T-helper 1 cell treated with Interleukin-12 subunit alpha and Interleukin-12 subunit beta and Interleukin-4 antibody, amounts not matched to agents 30 ng/mL and 1 ng/mL, for 36 hours (primary cell): ENCODE data around the gene GCLM. TPM values are rescaled to one million over a fixed set of nuclear protein-coding genes. Genes with fewer than 3 reads are reported as not detected.
"Not testable (repeated sequence)": the region's sequence is repeated elsewhere in the genome, so short reads cannot be mapped to it uniquely, and the experiment has no call there.

Experiments used
- intact Hi-C: fragments of 100-400 bp; cut with micrococcal nuclease; formaldehyde crosslinking; loops from one replicate; pipeline ENCODE4 v1.15.1; 2024
- total RNA-seq: library from RNA; stranded (reverse); gene quantifications from 2 replicates; pipeline ENCODE4 v1.2.3, GENCODE V29; 2022

GCLM gene
- total RNA-seq: 27.9 and 32.0 TPM in 2 replicates

- intact Hi-C loops: loop anchor here (1.0 to 10.0 kb wide), 14 partner anchors 30 to 1163 kb away; partner anchors contain the start of genes ABCD3, ALG14, ARHGAP29 and DNTTIP2
These were observed at the start of gene GCLM for GRCh38 chr1:93909146-93910050. Gene GCLM, minus strand, starts transcription at chr1:93909430. Its CDS starts 267 bp downstream, at chr1:93909163.

GRCh38 chr1:93958726-93959100, 49.5 kb upstream of the GCLM start:
- intact Hi-C loops: no loop called here

- intact Hi-C loops: no loop called here
These were observed 48.9 kb upstream of the GCLM start for GRCh38 chr1:93958032-93958725.

- intact Hi-C loops: no loop called here
These were observed 46.5 kb upstream of the GCLM start for GRCh38 chr1:93955765-93956164.

GRCh38 chr1:93947002-93947686, 37.9 kb upstream of the GCLM start:
- intact Hi-C loops: not testable (repeated sequence)

GRCh38 chr1:93938461-93939145, 29.4 kb upstream of the GCLM start:
- intact Hi-C loops: no loop called here

- intact Hi-C loops: no loop called here
These were observed 28.8 kb upstream of the GCLM start for GRCh38 chr1:93937997-93938396.

GRCh38 chr1:93925206-93925605, 16.0 kb upstream of the GCLM start:
- intact Hi-C loops: no loop called here

- intact Hi-C loops: no loop called here
These were observed 10.6 kb upstream of the GCLM start for GRCh38 chr1:93919780-93920179.

GRCh38 chr1:93917302-93917701, 8.1 kb upstream of the GCLM start:
- intact Hi-C loops: no loop called here

- intact Hi-C loops: not testable (repeated sequence)
These were observed 1.6 kb upstream of the GCLM start for GRCh38 chr1:93910880-93911279.

- intact Hi-C loops: no loop called here
These were observed 1.1 kb upstream of the GCLM start for GRCh38 chr1:93910305-93910704.

- intact Hi-C loops: loop anchor here (1.0 to 10.0 kb wide), 14 partner anchors 29 to 1164 kb away; partner anchors contain the start of genes ABCD3, ALG14, ARHGAP29 and DNTTIP2
These were observed 660 bp downstream of the GCLM start for GRCh38 chr1:93908394-93909145.

- intact Hi-C loops: loop anchor here (1.0 to 10.0 kb wide), 8 partner anchors 130 to 1165 kb away; partner anchors contain the start of genes ALG14, ARHGAP29 and RPL5
These were observed 1.5 kb downstream of the GCLM start for GRCh38 chr1:93907718-93908117.

GRCh38 chr1:93906480-93906879, 2.8 kb downstream of the GCLM start:
- intact Hi-C loops: loop anchor here (5.0 to 10.0 kb wide), 3 partner anchors 131 to 1056 kb away; no protein-coding TSS in a partner anchor

- intact Hi-C loops: loop anchor here (5.0 to 10.0 kb wide), 3 partner anchors 132 to 1057 kb away; no protein-coding TSS in a partner anchor
These were observed 3.5 kb downstream of the GCLM start for GRCh38 chr1:93905734-93906133.

GRCh38 chr1:93905051-93905450, 4.2 kb downstream of the GCLM start:
- intact Hi-C loops: loop anchor here (5.0 to 10.0 kb wide), 3 partner anchors 132 to 1057 kb away; no protein-coding TSS in a partner anchor

GRCh38 chr1:93904228-93904627, 5.0 kb downstream of the GCLM start:
- intact Hi-C loops: loop anchor here (10.0 kb wide), 1 partner anchor 701 kb away; no protein-coding TSS in a partner anchor

GRCh38 chr1:93900723-93901504, 8.3 kb downstream of the GCLM start:
- intact Hi-C loops: loop anchor here (10.0 kb wide), 1 partner anchor 704 kb away; no protein-coding TSS in a partner anchor
